HL-60 (cell line): ENCODE measurements around the gene BCAN.

ENCODE experiments used
- DNase-seq, 2 experiments: peaks; one replicate each; pipeline ENCODE4 v3.0.0-alpha.2; 2010 to 2020; ENCODE audit warnings: low read depth in 1 of 2, low spot score in 1 of 2
- H3K27ac ChIP-seq: fragments of 250-450 bp; sonication (Bioruptor Pico); replicated peaks from 2 replicates; pipeline ENCODE4 v1.5.1; 2020; ENCODE audit warnings: mild to moderate bottlenecking, moderate library complexity
- H3K27me3 ChIP-seq: fragments of 250-450 bp; sonication (Bioruptor Pico); 2 replicates; pipeline ENCODE4 v1.5.1; 2021; ENCODE audit warnings: mild to moderate bottlenecking, moderate library complexity; ENCODE audit not compliant: insufficient read depth, poor library complexity, severe bottlenecking
- H3K4me3 ChIP-seq: replicated peaks from 2 replicates; pipeline ENCODE4 v1.5.1; 2011; ENCODE audit warnings: mild to moderate bottlenecking, control low read depth, low read length; ENCODE audit not compliant: insufficient read depth
- GABPA ChIP-seq: IDR thresholded peaks from 2 replicates; pipeline ENCODE4 v1.6.1; 2012; ENCODE audit warnings: low read depth
- POLR2AphosphoS5 ChIP-seq: IDR thresholded peaks from 2 replicates; pipeline ENCODE4 v1.6.1; 2012; ENCODE audit warnings: low read depth
- SPI1 ChIP-seq: IDR thresholded peaks from 2 replicates; pipeline ENCODE4 v1.6.1; 2012; ENCODE audit warnings: low read depth, mild to moderate bottlenecking, borderline replicate concordance
- TF ChIP-seq, protein P1 (sequence below): IDR thresholded peaks from 2 replicates; pipeline ENCODE4 v1.6.1; 2012; ENCODE audit warnings: low read depth; ENCODE audit not compliant: insufficient replicate concordance
- TF ChIP-seq, protein P2 (sequence below): IDR thresholded peaks from one replicate; pipeline ENCODE4 v1.5.1; 2011; ENCODE audit warnings: low read length, control low read depth, inconsistent platforms; ENCODE audit not compliant: insufficient read depth

Gene BCAN

DNA sequence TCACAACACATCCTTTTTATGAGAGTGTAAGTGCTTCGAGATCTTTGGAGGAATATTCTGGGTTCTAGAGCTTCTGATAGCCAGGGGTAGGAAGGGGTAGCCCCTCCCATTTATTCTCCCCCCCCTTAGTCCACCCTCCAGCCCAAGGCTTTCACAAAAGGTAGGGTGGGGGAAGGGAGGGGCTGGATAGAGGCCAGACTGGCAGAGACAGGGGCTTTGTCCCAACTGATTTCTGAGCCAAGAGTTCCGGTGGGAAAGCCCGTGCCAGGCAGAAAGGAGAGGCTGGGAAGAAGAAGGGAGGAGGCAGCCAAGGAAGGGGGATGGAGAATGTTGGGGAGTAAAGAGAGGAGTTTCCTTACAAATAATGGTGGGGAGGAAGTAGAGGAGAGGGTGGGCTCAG lies 3.1 kb downstream of the BCAN start:
- peaks cover 46% of the 10 kb centered on the region for H3K27me3 ChIP-seq

DNA sequence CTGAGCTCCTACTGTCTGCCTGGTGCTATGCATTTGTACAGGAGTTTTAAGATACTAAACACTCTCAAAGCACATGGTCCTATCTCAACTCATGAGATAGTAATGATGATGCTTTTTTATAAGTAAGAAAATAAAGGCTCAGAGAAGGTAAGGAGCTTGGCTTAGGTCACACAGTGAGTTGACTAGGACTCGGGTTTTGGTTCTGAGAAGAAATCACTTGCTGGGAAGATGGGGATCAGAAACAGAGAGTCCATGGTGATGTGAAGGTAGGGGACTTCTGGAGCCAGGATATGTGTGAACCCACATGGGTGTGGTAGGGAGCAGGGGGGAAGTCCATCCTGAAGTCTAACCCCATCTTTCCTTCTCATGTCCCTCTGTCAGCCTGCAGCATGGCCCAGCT lies 3.7 kb downstream of the BCAN start:
- Histone ChIP-seq H3K27ac (no peak overlapping the region), H3K27me3 (peaks cover 44% of the 10 kb centered on the region), H3K4me3 (no peak overlapping the region)
- no peak for DNase-seq
- no peak for TF ChIP-seq SPI1
- TF ChIP-seq POLR2AphosphoS5, result no peak

More for the DNA sequence above, 3.1 kb downstream of the BCAN start:
- Histone ChIP-seq H3K4me3 (no peak overlapping the region), H3K27ac (no peak overlapping the region)
- no peak for DNase-seq
- TF ChIP-seq, protein P1, sequence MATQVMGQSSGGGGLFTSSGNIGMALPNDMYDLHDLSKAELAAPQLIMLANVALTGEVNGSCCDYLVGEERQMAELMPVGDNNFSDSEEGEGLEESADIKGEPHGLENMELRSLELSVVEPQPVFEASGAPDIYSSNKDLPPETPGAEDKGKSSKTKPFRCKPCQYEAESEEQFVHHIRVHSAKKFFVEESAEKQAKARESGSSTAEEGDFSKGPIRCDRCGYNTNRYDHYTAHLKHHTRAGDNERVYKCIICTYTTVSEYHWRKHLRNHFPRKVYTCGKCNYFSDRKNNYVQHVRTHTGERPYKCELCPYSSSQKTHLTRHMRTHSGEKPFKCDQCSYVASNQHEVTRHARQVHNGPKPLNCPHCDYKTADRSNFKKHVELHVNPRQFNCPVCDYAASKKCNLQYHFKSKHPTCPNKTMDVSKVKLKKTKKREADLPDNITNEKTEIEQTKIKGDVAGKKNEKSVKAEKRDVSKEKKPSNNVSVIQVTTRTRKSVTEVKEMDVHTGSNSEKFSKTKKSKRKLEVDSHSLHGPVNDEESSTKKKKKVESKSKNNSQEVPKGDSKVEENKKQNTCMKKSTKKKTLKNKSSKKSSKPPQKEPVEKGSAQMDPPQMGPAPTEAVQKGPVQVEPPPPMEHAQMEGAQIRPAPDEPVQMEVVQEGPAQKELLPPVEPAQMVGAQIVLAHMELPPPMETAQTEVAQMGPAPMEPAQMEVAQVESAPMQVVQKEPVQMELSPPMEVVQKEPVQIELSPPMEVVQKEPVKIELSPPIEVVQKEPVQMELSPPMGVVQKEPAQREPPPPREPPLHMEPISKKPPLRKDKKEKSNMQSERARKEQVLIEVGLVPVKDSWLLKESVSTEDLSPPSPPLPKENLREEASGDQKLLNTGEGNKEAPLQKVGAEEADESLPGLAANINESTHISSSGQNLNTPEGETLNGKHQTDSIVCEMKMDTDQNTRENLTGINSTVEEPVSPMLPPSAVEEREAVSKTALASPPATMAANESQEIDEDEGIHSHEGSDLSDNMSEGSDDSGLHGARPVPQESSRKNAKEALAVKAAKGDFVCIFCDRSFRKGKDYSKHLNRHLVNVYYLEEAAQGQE, result no peak
- TF ChIP-seq SPI1 (no peak), POLR2AphosphoS5 (no peak), GABPA (no peak)
- TF ChIP-seq, protein P2, sequence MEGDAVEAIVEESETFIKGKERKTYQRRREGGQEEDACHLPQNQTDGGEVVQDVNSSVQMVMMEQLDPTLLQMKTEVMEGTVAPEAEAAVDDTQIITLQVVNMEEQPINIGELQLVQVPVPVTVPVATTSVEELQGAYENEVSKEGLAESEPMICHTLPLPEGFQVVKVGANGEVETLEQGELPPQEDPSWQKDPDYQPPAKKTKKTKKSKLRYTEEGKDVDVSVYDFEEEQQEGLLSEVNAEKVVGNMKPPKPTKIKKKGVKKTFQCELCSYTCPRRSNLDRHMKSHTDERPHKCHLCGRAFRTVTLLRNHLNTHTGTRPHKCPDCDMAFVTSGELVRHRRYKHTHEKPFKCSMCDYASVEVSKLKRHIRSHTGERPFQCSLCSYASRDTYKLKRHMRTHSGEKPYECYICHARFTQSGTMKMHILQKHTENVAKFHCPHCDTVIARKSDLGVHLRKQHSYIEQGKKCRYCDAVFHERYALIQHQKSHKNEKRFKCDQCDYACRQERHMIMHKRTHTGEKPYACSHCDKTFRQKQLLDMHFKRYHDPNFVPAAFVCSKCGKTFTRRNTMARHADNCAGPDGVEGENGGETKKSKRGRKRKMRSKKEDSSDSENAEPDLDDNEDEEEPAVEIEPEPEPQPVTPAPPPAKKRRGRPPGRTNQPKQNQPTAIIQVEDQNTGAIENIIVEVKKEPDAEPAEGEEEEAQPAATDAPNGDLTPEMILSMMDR, result no peak

DNA sequence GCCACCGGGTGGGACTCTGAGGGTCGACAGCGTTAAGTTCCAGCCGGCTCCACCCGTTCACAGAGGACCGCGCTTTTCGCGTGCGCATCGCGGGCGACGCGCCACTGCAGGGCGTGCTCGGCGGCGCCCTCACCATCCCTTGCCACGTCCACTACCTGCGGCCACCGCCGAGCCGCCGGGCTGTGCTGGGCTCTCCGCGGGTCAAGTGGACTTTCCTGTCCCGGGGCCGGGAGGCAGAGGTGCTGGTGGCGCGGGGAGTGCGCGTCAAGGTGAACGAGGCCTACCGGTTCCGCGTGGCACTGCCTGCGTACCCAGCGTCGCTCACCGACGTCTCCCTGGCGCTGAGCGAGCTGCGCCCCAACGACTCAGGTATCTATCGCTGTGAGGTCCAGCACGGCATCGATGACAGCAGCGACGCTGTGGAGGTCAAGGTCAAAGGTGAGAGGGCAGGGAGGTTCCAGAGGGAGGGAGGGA lies 4.9 kb downstream of the BCAN start:
- Histone ChIP-seq H3K27me3 (peaks cover 33% of the 10 kb centered on the region), H3K4me3 (no peak overlapping the region), H3K27ac (no peak overlapping the region)
- TF ChIP-seq SPI1 (no peak), GABPA (no peak), POLR2AphosphoS5 (no peak)
- TF ChIP-seq, protein P2, result no peak
- TF ChIP-seq, protein P1, result no peak
- no peak for DNase-seq

DNA sequence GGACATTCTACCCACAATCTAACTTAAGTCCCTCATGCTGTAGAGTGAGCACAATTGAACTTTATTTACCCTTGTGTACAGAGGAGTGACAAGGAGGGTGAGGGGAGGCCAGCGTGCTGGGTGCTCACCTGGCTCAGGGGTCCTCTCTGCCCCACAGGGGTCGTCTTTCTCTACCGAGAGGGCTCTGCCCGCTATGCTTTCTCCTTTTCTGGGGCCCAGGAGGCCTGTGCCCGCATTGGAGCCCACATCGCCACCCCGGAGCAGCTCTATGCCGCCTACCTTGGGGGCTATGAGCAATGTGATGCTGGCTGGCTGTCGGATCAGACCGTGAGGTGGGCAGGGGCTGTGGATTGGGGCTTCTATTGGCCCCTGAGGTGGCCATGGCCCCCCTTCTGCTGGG lies 5.4 kb downstream of the BCAN start:
- no peak overlapping the region for H3K27ac ChIP-seq
- H3K27me3 ChIP-seq, result peaks cover 29% of the 10 kb centered on the region
- no peak for DNase-seq
- TF ChIP-seq POLR2AphosphoS5, result no peak
- TF ChIP-seq, protein P2, result no peak
- TF ChIP-seq SPI1, result no peak
- TF ChIP-seq, protein P1, result no peak
- no peak for TF ChIP-seq GABPA
- H3K4me3 ChIP-seq, result no peak overlapping the region
